ENCODE results near the gene TMEM87B.

Gene TMEM87B

DNA sequence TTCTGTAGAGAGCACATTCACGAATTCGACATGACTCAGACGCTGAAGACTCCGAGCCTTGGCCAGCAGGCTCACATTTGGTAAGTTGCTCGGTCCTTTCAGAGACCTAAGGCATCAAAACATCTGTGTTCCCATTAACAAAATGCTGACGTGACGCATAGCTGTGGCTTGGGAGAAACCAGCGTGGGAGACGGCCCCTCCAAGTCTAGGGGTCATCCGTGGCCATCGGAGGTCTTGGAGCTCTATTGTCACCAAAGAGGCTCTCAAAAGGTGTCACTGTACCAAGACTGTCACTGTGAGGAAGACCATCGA is 98.1 kb downstream of the TMEM87B start:
- DNase-seq: no peak

DNA sequence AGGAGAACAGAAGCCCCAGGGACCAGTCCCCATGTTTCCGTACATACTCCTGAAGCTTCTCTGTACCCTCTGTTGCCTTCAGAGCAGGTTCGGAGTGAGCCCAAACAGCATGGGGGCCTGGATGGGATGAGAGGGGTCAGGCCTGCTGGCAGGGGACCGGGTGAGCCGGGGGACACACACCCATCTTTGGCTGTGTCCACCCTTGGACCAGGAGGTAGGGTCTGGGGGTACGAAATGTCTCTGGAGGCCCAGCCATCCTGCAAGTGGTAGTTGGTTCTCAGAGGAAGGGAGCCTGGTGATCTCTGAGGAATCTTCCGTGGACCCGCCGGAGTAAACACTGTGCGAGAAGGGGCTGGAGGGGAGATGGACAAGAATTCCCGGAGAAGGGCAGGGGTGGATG is 98.4 kb downstream of the TMEM87B start:
- no peak for DNase-seq

DNA sequence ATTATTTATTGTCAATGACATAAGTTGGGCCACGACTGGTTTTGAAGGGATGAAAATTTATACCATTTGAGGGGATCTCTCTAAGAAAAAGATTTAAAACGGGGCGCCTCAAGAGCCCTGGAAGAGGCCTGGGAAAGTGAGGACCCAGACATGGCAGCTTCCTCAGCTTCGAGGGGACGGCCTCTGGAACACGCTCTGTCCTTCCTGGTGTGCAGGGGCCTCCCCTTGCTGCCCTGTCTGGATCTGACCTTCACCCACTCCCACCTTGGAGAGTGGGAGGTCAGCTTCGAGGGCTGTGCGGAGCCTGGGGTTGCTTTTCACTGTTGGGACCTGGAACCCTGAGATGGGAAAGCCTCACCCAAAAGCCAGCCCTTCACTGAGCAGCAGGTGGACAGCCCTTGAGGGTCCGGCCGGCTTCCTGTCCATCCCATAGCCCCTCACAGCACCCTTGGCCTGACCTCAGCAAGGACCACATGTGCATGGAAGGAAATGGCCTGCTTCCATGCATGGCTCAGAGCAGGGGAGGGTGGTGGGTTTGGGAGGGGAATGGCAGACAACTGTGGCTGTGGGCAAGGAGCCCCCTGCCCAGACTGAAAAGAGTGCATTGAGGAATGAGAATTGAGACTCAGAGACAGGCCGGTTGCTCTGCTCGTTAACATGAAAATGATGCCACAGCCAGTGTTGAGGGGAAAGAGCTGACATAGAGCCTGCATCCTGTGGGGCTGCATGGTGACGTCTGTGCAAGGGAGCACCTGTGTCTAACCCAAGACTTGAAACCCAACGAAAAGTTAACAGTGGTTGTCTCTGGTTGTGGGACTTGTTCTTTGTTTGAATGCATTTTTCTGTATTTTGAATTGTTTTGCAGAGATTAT is 99.4 kb downstream of the TMEM87B start:
- DNase-seq: no peak

DNA sequence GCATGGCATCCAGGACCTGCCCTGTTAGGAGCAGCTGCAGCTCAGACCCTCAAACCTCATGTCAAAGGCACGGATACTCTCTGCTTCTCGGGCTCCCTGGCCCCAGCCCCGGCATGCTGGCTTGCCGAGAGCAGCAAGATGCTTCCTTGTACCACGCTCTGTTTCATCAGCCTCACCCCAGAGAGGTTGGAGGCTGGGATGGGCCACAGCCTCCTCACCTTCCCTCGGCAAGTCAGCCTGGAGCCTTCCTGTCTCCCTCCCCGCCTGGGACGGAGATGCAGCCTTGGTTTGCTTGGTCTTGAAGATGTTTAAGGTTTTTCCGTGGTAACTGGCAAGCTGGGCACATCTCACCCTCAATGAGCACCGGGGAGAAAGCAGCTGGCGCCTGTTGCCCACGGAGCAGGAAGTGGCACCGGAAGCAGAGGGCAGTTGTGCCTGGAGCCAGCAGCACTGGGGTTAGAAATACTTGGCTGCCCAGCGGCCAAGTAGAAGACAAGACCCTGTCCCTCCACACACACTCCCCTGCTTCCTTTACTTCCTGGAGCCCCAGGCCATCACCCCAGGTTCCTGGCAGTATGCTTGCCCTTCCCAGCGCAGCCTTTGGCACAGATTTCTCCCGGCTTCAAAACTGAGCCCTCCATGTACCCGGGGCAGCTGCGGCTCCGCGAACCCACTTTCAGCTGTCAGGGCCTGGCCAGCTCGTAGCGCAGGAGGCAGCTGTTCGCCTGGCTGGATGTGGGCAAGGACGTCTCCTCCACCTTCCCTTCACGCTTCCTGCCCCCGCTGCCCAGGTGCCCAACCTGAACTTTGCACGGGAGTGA is 100.5 kb downstream of the TMEM87B start:
- DNase-seq: no peak

DNA sequence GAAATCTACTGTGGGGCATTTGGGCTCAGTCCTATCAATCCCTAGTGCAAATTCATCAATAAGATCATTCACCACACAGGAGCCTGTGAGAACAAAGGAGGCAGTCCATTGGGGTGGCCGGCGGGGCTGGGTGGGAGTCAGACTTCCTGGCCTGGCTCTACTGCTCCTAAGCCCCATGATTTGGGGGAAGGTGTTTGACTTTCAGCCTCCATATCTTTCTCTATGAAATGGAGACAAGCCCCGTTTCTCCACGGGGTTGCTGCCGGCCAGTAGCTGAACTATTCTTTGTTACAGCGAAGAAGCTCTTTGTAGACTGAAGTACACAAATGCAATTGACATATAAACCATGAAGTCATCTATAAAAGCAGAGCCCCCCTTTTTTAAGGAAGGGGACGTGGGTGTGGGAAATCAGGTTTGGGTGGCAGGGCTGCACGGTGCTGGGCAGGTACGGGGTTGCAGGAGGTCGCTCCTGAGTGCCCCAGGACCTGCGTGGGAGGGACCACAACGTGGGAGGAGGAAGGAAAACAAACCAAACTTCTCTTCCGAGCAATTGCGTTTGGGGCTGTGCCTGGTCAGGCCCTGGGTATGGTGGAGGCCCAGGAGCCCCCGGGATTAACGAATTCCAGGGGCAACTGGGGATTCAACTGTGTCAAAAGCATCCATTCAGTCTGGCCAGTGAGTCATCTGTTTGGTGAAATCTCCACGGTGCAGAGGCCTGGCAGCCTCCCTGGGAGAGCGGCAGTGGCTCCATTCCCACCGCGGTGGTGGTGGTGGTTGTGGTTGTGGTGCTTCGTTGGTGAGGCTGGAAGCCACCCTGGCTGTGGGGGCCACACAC is 101.3 kb downstream of the TMEM87B start:
- DNase-seq: peak; percentile 81

DNA sequence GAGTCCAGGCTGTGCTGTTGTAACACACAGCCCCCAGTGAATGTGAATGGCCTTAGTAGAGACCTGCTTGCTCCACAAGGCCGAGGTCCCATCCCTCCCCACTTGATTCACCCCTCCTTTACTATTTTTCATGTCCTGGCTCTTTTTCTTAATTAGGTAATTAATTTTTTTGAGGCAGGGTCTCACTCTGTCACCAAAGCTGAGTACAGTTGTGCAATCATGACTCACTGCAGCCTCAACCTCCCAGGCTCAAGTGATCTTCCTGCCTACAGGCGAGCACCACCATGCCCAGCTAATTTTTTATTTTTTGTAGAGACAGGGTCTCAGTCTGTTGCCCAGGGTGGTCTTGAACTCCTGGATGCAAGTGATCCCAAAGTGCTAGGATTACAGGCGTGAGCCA is 102.4 kb downstream of the TMEM87B start:
- no peak for DNase-seq

DNA sequence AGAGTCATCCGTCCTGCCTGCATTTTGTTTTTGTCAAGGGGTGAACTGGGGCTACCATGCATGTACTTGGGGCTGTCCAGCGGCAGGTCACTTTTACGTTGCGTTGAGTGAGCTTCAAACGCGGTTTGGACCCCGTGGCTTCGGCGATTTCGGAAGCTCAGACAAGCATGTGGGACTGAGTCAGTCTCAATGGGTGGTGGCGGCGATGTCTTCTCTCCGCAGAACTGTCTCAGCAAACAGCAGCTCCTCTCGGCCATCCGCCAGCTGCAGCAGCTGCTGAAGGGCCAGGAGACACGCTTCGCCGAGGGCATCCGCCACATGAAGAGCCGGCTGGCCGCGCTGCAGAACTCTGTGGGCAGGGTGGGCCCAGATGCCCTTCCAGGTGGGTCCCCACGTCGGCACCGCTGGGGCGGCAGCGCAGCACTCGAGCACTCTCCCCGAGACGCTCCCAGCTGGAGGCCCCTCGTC is 104.4 kb downstream of the TMEM87B start:
- no peak for DNase-seq

DNA sequence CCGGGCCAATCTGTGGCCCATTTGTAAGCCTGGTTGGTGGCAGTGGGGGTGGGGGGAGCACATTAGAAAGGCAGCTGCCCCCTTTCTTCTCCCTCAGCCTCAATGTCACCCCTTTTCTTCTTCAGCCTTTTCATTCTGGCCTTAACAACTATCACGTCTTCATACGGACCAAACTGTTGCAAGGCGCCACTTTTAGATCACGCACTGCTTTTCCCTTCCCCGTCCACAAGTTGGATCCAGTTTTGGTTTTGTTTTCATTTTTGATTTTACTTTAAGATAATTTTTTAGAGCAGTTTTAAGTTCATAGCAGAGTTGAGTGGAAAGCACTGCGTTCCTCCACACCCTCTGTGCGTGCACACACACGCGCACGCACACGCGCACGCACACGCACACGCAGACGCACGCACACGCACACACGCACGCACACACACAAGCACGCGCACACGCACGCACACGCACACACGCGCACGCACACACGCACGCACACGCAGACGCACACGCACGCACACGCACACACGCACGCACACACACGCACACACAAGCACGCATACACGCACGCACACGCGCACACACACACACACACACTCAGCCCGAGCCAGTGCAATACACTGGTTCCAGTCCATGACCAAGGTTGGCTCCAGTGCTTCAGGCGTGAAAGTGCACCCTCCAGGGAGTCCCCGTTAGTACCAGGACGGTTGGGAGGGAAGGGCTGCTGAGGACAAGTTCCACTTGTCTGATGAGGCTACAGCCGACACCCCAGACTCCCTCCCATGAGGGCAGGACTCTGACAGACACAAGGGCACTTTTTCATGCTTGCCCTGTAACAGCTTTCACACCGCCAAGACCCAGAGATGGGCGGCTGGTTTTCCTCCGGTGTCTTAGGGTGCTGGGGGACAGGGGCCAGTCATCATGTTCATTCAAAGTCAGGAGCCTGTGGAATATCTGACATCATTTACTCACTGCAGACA is 105.5 kb downstream of the TMEM87B start:
- DNase-seq: no peak

DNA sequence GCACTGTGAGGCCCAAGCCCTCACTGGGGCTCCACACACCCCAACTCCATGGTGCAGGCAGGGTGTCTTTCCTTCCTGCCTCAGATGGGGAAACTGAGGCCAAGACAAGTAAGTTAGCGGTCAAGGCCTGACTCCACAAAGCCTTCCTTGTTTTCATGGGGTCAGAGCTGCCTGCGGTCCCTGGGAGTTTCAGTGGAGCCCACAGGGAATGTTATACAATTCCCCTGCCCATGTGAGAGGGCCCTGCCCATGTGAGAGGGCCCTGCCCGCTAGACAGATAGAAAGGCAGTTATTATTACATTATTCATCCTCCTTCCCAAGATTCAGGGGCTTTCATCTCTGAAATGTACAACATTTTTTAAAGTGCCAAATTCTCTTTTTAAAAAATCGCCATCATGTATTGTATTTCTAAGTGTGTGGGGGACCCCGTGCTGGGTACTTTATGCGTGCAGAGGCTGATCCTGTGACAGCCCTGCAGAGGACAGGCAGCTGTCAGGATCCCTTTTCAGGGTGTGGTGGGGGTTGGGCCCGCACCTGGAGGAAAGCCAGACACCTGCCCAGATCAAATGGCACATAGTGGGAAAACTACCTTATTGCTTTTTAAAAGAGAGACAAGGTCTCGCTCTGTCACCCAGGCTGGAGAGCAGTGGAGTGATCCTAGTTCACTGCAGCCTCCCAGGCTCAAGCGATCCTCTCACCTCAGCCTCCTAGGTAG is 106.5 kb downstream of the TMEM87B start:
- no peak for DNase-seq

DNA sequence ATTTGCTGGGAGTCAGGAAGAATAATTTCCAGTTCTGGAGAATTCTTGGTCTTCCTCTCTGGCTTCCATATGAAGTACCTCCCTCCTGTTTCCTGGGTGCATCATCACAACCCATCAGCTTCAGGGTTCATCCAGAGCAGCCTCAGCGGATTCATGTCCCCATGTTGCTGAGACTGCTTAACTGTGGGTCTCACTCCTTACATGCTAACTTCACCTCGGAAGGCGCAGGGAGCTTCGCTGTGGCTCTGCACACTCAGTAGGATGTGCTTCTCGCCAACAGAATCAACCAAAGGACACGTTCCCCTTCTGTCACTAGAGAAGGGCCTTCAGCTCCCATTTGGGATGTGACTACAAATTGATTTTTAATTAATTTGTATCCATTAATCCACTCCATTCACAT is 107.3 kb downstream of the TMEM87B start:
- no peak for DNase-seq

DNA sequence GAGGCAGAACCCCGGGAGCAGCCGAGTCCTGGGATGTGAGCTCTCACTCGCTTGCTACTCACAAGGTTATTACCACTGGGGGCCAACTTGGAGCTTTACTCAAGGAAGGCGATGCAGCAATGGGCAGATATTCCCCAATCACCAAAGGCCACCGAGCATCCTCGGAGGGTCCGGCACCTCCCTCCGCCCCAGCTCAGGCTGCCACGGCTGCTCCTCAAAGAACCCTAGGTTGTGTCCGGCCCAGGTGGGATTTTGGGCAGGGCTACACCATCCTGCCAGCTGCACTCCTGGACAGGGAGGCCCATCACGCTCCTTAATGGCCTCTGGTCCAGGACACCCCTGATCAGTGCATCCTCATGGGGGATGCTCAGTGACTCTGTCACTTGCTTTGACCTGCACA is 107.9 kb downstream of the TMEM87B start:
- no peak for DNase-seq

DNA sequence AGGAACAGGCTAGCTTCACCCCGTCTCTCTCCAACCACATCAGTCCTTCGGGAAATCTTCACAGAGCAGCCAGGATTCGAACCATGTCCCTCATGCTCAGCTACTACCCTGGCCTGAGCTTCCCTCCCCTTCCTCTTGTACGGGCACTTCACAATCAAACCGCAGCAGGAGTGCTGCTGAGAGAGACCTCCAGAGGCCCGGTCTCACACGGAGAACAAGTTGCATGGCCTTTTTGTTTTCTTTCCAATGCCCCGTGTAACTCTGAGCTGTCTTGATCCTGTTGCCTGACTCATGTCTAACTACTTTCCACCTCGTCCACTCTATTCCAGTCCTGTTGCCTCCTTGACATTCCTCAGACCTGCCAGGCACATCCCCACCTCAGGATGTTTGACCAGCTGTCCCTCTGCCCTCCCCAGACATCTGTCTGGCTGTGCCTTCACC is 108.5 kb downstream of the TMEM87B start:
- no peak for DNase-seq

DNA sequence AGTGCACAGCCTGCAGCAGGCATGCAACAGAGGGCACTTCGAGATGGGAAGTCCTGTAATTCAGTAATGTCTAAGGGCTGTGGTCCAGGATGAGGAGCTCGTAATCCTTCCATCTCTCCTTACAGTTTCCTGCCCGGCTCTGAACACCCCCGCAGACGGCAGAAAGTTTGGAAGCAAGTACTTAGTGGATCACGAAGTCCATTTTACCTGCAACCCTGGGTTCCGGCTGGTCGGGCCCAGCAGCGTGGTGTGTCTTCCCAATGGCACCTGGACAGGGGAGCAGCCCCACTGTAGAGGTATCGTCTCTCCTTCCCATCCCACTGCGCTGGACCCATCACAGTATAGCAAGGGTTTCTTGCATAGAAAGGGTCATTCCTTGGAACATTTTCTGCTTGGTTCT is 109.8 kb downstream of the TMEM87B start:
- DNase-seq: no peak

DNA sequence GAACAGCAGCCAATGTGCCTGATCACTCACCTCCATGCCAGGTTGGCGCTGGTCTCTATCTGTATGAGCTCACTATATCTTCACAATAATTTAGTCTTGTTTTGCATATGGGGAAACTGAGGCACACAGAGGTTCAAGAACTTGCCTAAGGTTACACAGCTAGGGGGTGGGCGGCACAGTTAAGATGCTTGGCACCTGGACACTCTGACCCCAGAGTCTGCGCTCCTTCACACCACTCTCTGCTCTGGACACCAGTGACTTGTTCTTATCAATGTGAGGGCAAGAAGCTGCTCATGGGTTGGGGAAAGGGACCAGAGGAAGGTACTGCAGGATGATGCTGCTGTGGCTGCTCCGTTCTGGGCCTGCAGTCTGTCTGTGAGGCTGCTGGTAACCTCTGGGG is 110.2 kb downstream of the TMEM87B start:
- no peak for DNase-seq

DNA sequence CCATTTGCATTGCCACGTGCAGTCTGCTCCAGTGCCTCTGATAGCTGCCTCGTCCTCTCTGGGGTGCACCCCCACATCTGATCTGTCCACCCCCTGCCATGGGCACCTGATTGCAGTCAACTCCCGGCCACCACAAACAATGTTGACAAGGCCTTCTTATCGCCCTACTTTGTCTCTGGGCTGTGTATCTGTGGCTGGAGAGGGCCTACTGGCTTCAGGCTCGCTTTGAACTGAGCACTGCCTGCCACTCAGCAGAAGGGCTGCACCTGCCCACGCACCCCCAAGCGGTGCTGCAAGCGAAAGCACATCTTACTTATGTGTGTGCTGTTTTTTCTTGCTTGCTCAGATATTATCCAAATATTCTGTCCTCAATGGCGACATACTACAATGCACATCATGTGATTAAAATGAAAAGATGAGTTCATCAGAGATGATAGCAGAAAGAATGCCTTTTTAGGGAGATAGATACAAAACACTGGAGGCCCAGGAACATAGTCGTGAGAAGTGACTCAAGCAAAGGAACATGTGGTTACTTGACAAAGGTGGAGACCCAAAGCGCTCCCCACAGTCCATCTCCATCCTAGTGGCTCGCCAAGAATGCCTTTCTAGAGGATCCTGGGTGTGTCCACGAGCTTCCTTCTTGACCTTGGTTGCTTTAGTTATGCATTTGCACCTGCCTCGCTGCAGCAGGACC is 111.9 kb downstream of the TMEM87B start:
- DNase-seq: no peak

DNA sequence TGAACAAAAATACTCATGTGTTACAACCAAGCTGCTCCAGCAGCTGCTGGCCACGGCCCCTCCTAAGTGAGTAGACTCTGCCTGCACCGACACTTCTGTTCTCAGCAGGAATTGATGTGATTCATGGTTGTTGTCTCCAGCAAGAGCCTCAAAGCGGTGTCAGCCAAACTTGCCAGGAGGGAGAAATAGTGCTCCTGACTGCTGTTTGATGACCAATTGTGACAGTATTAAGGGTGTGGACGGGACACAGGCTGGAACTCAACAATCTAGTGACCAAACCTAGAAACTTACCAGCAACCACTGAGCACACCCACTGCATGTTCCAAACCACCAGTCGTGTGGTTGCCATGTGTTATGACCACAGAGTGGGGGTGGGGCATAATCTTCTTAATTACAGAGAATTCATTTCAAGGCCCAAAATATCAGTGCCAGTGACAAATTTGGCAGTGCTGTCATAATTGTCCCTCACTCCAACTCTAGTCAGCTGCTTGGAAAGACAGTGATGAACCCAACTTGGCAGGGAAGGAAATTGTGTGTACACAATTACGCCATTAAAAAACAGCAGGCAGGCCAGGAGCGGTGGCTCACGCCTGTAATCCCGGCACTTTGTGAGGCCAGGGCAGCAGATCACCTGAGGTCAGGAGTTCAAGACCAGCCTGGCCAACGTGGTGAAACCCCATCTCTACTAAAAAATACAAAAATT is 113.5 kb downstream of the TMEM87B start:
- no peak for DNase-seq

Measured in kidney glomerular epithelial cell (primary cell).